ENCODE results near the gene HBE1. TPM values are rescaled to one million over a fixed set of nuclear protein-coding genes. Genes with fewer than 3 reads are reported as not detected.

Gene HBE1
- total and polyA plus RNA-seq, 9 of the 15 experiments (the other 6 are each of a cell fraction or from before 2014, with no cell fraction given), result 612 to 10,250 (median 2,181) TPM

DNA sequence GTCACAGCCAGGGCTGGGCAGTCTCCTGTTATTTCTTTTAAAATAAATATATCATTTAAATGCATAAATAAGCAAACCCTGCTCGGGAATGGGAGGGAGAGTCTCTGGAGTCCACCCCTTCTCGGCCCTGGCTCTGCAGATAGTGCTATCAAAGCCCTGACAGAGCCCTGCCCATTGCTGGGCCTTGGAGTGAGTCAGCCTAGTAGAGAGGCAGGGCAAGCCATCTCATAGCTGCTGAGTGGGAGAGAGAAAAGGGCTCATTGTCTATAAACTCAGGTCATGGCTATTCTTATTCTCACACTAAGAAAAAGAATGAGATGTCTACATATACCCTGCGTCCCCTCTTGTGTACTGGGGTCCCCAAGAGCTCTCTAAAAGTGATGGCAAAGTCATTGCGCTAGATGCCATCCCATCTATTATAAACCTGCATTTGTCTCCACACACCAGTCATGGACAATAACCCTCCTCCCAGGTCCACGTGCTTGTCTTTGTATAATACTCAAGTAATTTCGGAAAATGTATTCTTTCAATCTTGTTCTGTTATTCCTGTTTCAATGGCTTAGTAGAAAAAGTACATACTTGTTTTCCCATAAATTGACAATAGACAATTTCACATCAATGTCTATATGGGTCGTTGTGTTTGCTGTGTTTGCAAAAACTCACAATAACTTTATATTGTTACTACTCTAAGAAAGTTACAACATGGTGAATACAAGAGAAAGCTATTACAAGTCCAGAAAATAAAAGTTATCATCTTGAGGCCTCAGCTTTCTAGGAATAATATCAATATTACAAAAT lies 18.6 kb upstream of the HBE1 start (continued):
- TF ChIP-seq, protein P1, sequence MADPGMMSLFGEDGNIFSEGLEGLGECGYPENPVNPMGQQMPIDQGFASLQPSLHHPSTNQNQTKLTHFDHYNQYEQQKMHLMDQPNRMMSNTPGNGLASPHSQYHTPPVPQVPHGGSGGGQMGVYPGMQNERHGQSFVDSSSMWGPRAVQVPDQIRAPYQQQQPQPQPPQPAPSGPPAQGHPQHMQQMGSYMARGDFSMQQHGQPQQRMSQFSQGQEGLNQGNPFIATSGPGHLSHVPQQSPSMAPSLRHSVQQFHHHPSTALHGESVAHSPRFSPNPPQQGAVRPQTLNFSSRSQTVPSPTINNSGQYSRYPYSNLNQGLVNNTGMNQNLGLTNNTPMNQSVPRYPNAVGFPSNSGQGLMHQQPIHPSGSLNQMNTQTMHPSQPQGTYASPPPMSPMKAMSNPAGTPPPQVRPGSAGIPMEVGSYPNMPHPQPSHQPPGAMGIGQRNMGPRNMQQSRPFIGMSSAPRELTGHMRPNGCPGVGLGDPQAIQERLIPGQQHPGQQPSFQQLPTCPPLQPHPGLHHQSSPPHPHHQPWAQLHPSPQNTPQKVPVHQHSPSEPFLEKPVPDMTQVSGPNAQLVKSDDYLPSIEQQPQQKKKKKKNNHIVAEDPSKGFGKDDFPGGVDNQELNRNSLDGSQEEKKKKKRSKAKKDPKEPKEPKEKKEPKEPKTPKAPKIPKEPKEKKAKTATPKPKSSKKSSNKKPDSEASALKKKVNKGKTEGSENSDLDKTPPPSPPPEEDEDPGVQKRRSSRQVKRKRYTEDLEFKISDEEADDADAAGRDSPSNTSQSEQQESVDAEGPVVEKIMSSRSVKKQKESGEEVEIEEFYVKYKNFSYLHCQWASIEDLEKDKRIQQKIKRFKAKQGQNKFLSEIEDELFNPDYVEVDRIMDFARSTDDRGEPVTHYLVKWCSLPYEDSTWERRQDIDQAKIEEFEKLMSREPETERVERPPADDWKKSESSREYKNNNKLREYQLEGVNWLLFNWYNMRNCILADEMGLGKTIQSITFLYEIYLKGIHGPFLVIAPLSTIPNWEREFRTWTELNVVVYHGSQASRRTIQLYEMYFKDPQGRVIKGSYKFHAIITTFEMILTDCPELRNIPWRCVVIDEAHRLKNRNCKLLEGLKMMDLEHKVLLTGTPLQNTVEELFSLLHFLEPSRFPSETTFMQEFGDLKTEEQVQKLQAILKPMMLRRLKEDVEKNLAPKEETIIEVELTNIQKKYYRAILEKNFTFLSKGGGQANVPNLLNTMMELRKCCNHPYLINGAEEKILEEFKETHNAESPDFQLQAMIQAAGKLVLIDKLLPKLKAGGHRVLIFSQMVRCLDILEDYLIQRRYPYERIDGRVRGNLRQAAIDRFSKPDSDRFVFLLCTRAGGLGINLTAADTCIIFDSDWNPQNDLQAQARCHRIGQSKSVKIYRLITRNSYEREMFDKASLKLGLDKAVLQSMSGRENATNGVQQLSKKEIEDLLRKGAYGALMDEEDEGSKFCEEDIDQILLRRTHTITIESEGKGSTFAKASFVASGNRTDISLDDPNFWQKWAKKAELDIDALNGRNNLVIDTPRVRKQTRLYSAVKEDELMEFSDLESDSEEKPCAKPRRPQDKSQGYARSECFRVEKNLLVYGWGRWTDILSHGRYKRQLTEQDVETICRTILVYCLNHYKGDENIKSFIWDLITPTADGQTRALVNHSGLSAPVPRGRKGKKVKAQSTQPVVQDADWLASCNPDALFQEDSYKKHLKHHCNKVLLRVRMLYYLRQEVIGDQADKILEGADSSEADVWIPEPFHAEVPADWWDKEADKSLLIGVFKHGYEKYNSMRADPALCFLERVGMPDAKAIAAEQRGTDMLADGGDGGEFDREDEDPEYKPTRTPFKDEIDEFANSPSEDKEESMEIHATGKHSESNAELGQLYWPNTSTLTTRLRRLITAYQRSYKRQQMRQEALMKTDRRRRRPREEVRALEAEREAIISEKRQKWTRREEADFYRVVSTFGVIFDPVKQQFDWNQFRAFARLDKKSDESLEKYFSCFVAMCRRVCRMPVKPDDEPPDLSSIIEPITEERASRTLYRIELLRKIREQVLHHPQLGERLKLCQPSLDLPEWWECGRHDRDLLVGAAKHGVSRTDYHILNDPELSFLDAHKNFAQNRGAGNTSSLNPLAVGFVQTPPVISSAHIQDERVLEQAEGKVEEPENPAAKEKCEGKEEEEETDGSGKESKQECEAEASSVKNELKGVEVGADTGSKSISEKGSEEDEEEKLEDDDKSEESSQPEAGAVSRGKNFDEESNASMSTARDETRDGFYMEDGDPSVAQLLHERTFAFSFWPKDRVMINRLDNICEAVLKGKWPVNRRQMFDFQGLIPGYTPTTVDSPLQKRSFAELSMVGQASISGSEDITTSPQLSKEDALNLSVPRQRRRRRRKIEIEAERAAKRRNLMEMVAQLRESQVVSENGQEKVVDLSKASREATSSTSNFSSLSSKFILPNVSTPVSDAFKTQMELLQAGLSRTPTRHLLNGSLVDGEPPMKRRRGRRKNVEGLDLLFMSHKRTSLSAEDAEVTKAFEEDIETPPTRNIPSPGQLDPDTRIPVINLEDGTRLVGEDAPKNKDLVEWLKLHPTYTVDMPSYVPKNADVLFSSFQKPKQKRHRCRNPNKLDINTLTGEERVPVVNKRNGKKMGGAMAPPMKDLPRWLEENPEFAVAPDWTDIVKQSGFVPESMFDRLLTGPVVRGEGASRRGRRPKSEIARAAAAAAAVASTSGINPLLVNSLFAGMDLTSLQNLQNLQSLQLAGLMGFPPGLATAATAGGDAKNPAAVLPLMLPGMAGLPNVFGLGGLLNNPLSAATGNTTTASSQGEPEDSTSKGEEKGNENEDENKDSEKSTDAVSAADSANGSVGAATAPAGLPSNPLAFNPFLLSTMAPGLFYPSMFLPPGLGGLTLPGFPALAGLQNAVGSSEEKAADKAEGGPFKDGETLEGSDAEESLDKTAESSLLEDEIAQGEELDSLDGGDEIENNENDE (IDR thresholded peaks at IDR 0.05; ENCODE audit: low read depth, low read length), result no peak
- TF ChIP-seq GABPB1 (CRISPR knock-in tag; IDR thresholded peaks at IDR 0.05) (no peak), ZNF551 (CRISPR knock-in tag; IDR thresholded peaks at IDR 0.05) (no peak), NFATC3 (IDR thresholded peaks at IDR 0.05) (no peak), GTF2E2 (tag; IDR thresholded peaks at IDR 0.05) (no peak), NUFIP1 (IDR thresholded peaks at IDR 0.05; ENCODE audit: partially characterized antibody) (no peak), TAF9B (IDR thresholded peaks at IDR 0.05; ENCODE audit: partially characterized antibody) (peak; percentile 18), ZNF239 (CRISPR knock-in tag; IDR thresholded peaks at IDR 0.05) (peak; percentile 40; the same call in 1 of the 2 replicates), GATAD2A (IDR thresholded peaks at IDR 0.05) (no peak), NR1H2 (CRISPR knock-in tag; IDR thresholded peaks at IDR 0.05) (no peak), TGIF2 (CRISPR knock-in tag; IDR thresholded peaks at IDR 0.05) (no peak), FOXA3 (CRISPR knock-in tag; conservative IDR thresholded peaks at IDR 0.05 in 1 of 2, IDR thresholded peaks at IDR 0.05 in 1 of 2) (no peak), RBFOX2 (IDR thresholded peaks at IDR 0.05; ENCODE audit: low read depth, low read length) (no peak), HDAC6 (IDR thresholded peaks at IDR 0.05; ENCODE audit: low read depth, low read length) (no peak), ZNF253 (CRISPR knock-in tag; conservative IDR thresholded peaks at IDR 0.05) (no peak), TRIM28 (IDR thresholded peaks at IDR 0.05) (no peak)
- TF ChIP-seq, protein P2, sequence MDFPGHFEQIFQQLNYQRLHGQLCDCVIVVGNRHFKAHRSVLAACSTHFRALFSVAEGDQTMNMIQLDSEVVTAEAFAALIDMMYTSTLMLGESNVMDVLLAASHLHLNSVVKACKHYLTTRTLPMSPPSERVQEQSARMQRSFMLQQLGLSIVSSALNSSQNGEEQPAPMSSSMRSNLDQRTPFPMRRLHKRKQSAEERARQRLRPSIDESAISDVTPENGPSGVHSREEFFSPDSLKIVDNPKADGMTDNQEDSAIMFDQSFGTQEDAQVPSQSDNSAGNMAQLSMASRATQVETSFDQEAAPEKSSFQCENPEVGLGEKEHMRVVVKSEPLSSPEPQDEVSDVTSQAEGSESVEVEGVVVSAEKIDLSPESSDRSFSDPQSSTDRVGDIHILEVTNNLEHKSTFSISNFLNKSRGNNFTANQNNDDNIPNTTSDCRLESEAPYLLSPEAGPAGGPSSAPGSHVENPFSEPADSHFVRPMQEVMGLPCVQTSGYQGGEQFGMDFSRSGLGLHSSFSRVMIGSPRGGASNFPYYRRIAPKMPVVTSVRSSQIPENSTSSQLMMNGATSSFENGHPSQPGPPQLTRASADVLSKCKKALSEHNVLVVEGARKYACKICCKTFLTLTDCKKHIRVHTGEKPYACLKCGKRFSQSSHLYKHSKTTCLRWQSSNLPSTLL (IDR thresholded peaks at IDR 0.05), result no peak

All from K562 (cell line).